ENCODE results near the gene FAM20B.
"Not testable (repeated sequence)": the region's sequence is repeated elsewhere in the genome, so short reads cannot be mapped to it uniquely, and the experiment has no call there.

FAM20B gene

GRCh38 chr1:179025125-179025974 lies at the start of gene FAM20B:
FAM20B (plus strand) TSS chr1:179025894; CDS start chr1:179043848, 17,954 bp downstream.
- Histone ChIP-seq H3K27ac (peak within 1 kb of the TSS; percentile 71 to 99 (median 92)), H3K4me3 (peak within 1 kb of the TSS; percentile 69 to 99 (median 85))

GRCh38 chr1:178976541-178976940 lies 49.2 kb upstream of the FAM20B start:
- Histone ChIP-seq H3K27ac (no peak overlapping the region), H3K4me3 (no peak overlapping the region)

GRCh38 chr1:178986204-178986603 lies 39.5 kb upstream of the FAM20B start:
- Histone ChIP-seq H3K4me3 (no peak overlapping the region), H3K27ac (no peak overlapping the region)

- H3K27ac ChIP-seq, H3K4me3 ChIP-seq: not testable (repeated sequence)
Measured at GRCh38 chr1:178988198-178988597, 37.5 kb upstream of the FAM20B start.

- H3K27ac ChIP-seq = no peak overlapping the region
Measured at GRCh38 chr1:178993559-178993958, 32.1 kb upstream of the FAM20B start.

GRCh38 chr1:178997428-178997827 lies 28.3 kb upstream of the FAM20B start:
- H3K4me3 ChIP-seq = no peak overlapping the region
- H3K27ac ChIP-seq = no peak overlapping the region

More at GRCh38 chr1:178993559-178993958, 32.1 kb upstream of the FAM20B start:
- H3K4me3 ChIP-seq = no peak overlapping the region

GRCh38 chr1:178998295-178998694 lies 27.4 kb upstream of the FAM20B start:
- Histone ChIP-seq H3K27ac (no peak overlapping the region), H3K4me3 (no peak overlapping the region)

GRCh38 chr1:178999061-178999460 lies 26.6 kb upstream of the FAM20B start:
- Histone ChIP-seq H3K27ac (no peak overlapping the region), H3K4me3 (no peak overlapping the region)

DNA sequence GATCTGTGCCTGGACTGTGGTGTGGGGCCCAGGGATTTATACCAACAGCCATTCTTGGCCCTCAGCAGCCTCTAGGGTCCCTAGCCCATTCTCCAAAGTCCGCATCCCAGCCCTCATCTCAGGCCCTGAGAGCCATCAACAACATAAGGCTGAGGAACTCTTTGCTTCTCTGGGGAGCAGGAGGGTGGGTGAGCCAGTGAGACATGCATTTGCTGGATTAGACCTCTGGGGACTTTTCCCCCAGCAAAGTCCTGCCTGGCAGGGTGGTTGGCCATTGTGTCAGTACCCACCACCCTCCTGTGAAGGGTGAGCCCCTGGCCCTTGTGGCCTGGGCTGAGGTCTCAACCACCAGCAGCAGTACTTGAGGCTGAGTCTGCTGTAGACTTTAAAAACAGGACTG lies 24.2 kb upstream of the FAM20B start:
- H3K27ac ChIP-seq = no peak overlapping the region
- H3K4me3 ChIP-seq = no peak overlapping the region

GRCh38 chr1:179002064-179002463 lies 23.6 kb upstream of the FAM20B start:
- not testable (repeated sequence) for H3K4me3 ChIP-seq, H3K27ac ChIP-seq

DNA sequence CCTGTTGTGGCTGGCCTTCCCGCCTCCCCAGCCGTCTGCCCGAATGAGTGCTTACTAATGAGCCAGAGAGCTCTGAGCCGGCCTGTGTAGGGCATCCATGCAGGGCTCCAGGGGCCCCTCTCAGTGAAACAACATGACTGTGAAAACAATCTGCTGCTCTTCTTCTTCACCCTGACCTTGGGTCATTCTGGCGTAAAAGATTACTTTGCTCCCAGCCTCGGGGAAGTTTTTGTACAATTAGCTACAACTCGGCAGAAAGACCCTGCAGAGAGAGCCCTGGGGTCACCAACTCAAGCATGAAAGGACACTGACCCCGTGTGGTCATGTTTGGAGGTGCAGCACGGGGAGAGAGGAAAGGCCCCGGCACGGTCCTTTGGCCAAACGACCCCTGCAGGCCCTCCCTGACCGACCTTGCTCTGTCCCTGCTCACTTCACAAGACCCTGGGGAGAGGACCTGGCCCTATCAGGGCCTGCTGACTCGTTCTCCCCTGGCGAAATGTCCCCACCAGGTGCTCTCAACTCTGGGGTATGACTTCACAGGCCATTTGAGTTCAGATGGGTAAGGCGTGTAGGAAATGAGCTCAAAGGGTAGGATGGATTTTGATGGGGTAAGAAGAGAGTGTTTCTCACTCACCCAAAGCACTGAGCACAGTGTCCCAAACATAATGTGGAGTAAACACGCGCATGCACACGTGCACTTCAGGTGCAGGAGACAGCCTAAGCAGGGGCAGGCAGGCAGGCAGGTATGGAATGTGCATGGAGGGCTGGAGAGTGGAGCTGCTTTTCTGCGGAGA lies 22.9 kb upstream of the FAM20B start:
- H3K4me3 ChIP-seq = no peak overlapping the region

GRCh38 chr1:179003512-179004066 lies 22.1 kb upstream of the FAM20B start:
- no peak overlapping the region for H3K4me3 ChIP-seq
- no peak overlapping the region for H3K27ac ChIP-seq

More for the DNA sequence above, 22.9 kb upstream of the FAM20B start:
- no peak overlapping the region for H3K27ac ChIP-seq

GRCh38 chr1:179007233-179007632 lies 18.5 kb upstream of the FAM20B start:
- Histone ChIP-seq H3K27ac (no peak overlapping the region), H3K4me3 (no peak overlapping the region)

GRCh38 chr1:179010671-179011070 lies 15.0 kb upstream of the FAM20B start:
- Histone ChIP-seq H3K27ac (no peak overlapping the region), H3K4me3 (no peak overlapping the region)

DNA sequence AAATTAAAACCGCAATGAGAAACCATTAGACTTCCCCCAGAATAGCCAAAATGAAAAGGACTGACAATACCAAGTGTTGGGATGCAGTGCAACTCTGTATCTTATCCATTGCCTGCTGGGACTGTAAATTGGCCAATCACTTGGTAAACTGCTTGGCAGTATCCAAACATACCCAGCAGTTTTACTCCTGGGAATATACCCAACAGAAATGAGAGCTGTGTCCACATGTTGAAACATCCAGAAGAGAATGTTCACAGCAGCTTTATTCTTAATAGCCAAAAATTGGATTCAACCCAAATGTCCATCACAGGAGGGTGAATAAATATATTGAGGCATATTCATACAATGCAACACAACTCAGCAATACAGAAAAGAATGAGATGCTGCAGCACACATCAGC lies 13.7 kb upstream of the FAM20B start:
- H3K27ac ChIP-seq = no peak overlapping the region
- no peak overlapping the region for H3K4me3 ChIP-seq

GRCh38 chr1:179014123-179014522 lies 11.6 kb upstream of the FAM20B start:
- H3K27ac ChIP-seq = no peak overlapping the region

GRCh38 chr1:179015396-179015795 lies 10.3 kb upstream of the FAM20B start:
- Histone ChIP-seq H3K27ac (no peak overlapping the region), H3K4me3 (no peak overlapping the region)

More at GRCh38 chr1:179014123-179014522, 11.6 kb upstream of the FAM20B start:
- no peak overlapping the region for H3K4me3 ChIP-seq

GRCh38 chr1:179016706-179017382 lies 8.8 kb upstream of the FAM20B start:
- no peak overlapping the region for H3K4me3 ChIP-seq
- peak overlapping the region in 8 of 21 experiments; percentile 10 to 58 (median 45) for H3K27ac ChIP-seq

DNA sequence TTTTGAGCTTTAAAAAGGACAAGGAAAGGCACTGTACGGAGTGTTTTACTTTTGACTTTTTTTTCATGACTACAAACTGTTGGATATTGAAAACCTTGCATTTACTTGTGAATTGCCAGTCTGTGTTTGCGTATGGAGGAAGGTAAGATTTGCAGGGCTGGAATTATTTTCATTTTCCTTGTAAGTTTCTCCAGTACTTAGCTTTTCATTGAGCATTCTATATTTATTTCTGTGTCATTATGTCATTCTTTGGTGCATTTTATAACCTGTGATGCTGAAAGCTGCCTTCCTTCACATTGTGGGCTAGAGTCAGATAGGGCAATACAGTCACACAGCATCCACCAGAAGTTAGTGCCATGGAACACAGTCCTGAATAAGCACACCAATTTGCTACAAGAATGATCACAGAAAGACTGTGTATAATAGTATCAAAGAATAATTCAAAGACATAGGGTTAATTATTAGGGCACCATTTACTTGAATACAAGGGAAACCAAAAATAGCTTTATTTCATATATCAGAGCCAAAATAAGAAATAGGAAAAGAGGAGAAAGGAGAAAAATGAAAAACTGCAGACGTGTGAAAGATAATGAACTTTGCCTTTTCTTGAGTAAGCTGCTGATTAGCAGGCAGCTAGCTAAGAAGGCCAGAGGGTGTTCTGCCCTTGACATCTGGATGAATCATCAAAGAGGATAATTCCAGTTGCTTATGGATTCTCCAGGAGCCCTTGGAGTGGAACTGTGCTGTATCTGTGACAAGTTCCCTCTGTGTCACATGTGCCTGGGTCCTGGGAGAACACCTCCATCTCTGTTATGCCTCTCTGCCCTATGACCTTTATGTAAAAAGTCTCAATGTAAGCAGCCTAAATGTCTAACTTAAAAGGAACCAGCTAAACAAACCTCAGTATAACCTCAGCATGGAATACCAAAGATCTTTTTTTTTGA lies 8.0 kb upstream of the FAM20B start:
- no peak overlapping the region for H3K4me3 ChIP-seq
- peak overlapping the region in 7 of 21 experiments; percentile 7 to 67 (median 51) for H3K27ac ChIP-seq
